ENCODE data around the gene BTN2A1.

- no peak for TF ChIP-seq YY1 (IDR thresholded peaks at IDR 0.05; ENCODE audit: insufficient read depth, insufficient read length)
- no peak for TF ChIP-seq ZNF274 (IDR thresholded peaks at IDR 0.05; ENCODE audit: low read depth, low read length)
Observed at GRCh38 chr6:26471970-26472369, 14.2 kb downstream of the BTN2A1 start.
